Ureter (tissue), 1 donor: ENCODE results near the gene SGPL1. TPM values are rescaled to one million over a fixed set of nuclear protein-coding genes. Genes with fewer than 3 reads are reported as not detected.

Experiments used
- DNase-seq: peaks from one replicate; pipeline ENCODE4 v3.0.0-alpha.2; 2020; ENCODE audit warnings: low spot score
- total RNA-seq: library from RNA; stranded (reverse); gene quantifications from one replicate; pipeline ENCODE4 v1.2.4, GENCODE V29; 2023
- donor health status: DM: yes; HTN: yes; CAD: no.

The SGPL1 gene
- total RNA-seq, 1 donor from 2014 or later: 180 TPM

- no peak for DNase-seq
These were observed 6.0 kb upstream of the SGPL1 start for GRCh38 chr10:70809726-70810125.

- DNase-seq: no peak
These were observed 4.8 kb upstream of the SGPL1 start for GRCh38 chr10:70810967-70811366.

- DNase-seq: no peak
These were observed 3.9 kb upstream of the SGPL1 start for GRCh38 chr10:70811881-70812280.

GRCh38 chr10:70812814-70813213, 2.9 kb upstream of the SGPL1 start:
- no peak for DNase-seq

- no peak for DNase-seq
These were observed 1.6 kb upstream of the SGPL1 start for GRCh38 chr10:70814126-70814525.

GRCh38 chr10:70816220-70816894, 609 bp downstream of the SGPL1 start:
- peak; percentile 83 for DNase-seq

- DNase-seq: no peak
These were observed 5.4 kb downstream of the SGPL1 start for GRCh38 chr10:70820976-70821750.

GRCh38 chr10:70822076-70822820, 6.5 kb downstream of the SGPL1 start:
- no peak for DNase-seq

GRCh38 chr10:70827086-70827757, 11.5 kb downstream of the SGPL1 start:
- no peak for DNase-seq

GRCh38 chr10:70828923-70829322, 13.2 kb downstream of the SGPL1 start:
- no peak for DNase-seq

- DNase-seq: no peak
These were observed 13.8 kb downstream of the SGPL1 start for GRCh38 chr10:70829543-70829942.

GRCh38 chr10:70830164-70830563, 14.4 kb downstream of the SGPL1 start:
- DNase-seq: no peak

- no peak for DNase-seq
These were observed 16.5 kb downstream of the SGPL1 start for GRCh38 chr10:70832221-70832620.

- DNase-seq: no peak
These were observed 17.2 kb downstream of the SGPL1 start for GRCh38 chr10:70832852-70833528.

GRCh38 chr10:70833601-70834000, 17.9 kb downstream of the SGPL1 start:
- no peak for DNase-seq

GRCh38 chr10:70834021-70834420, 18.3 kb downstream of the SGPL1 start:
- DNase-seq: no peak

GRCh38 chr10:70834441-70835151, 18.8 kb downstream of the SGPL1 start:
- no peak for DNase-seq

GRCh38 chr10:70836319-70836718, 20.6 kb downstream of the SGPL1 start:
- no peak for DNase-seq

- DNase-seq: no peak
These were observed 21.9 kb downstream of the SGPL1 start for GRCh38 chr10:70837660-70838059.

GRCh38 chr10:70838270-70838805, 22.6 kb downstream of the SGPL1 start:
- no peak for DNase-seq

GRCh38 chr10:70840836-70841235, 25.1 kb downstream of the SGPL1 start:
- DNase-seq: no peak
